HG03378 (cell line): ENCODE results near the gene LCN9.

Source experiments
- ATAC-seq: cut with Tn5 transposase; IDR thresholded peaks from one replicate; pipeline ENCODE4 v1.9.1; 2021; ENCODE audit warnings: mild to moderate bottlenecking, moderate library complexity; ENCODE audit not compliant: unreplicated experiment

LCN9 gene

GRCh38 chr9:135696446-135696845, 33.3 kb downstream of the LCN9 start:
- no peak for ATAC-seq

GRCh38 chr9:135697226-135697625, 34.1 kb downstream of the LCN9 start:
- ATAC-seq, result no peak

- ATAC-seq, result no peak
Measured at GRCh38 chr9:135698236-135698635, 35.1 kb downstream of the LCN9 start.

GRCh38 chr9:135698767-135699166, 35.7 kb downstream of the LCN9 start:
- no peak for ATAC-seq

- ATAC-seq, result no peak
Measured at GRCh38 chr9:135699440-135699839, 36.3 kb downstream of the LCN9 start, which contains the start of gene SOHLH1. Gene SOHLH1, minus strand, starts transcription at chr9:135699481. Its CDS starts 14 bp downstream, at chr9:135699467.

GRCh38 chr9:135700525-135700924, 37.4 kb downstream of the LCN9 start:
- no peak for ATAC-seq

- no peak for ATAC-seq
Measured at GRCh38 chr9:135701067-135701958, 38.2 kb downstream of the LCN9 start.

- ATAC-seq, result no peak
Measured at GRCh38 chr9:135701959-135702721, 39.0 kb downstream of the LCN9 start, which contains the start of gene KCNT1. Gene KCNT1, plus strand, starts transcription at chr9:135702185. Its CDS starts 74 bp downstream, at chr9:135702259.

GRCh38 chr9:135703726-135704125, 40.6 kb downstream of the LCN9 start:
- ATAC-seq, result no peak

- ATAC-seq, result no peak
Measured at GRCh38 chr9:135704483-135704882, 41.4 kb downstream of the LCN9 start.

- no peak for ATAC-seq
Measured at GRCh38 chr9:135705376-135705775, 42.3 kb downstream of the LCN9 start.

- no peak for ATAC-seq
Measured at GRCh38 chr9:135706288-135706687, 43.2 kb downstream of the LCN9 start.

- ATAC-seq, result no peak
Measured at GRCh38 chr9:135707252-135708138, 44.4 kb downstream of the LCN9 start.

- ATAC-seq, result no peak
Measured at GRCh38 chr9:135708164-135708563, 45.1 kb downstream of the LCN9 start.

GRCh38 chr9:135711391-135711790, 48.3 kb downstream of the LCN9 start:
- ATAC-seq, result no peak

GRCh38 chr9:135711881-135712280, 48.8 kb downstream of the LCN9 start:
- ATAC-seq, result no peak

GRCh38 chr9:135712613-135713295, 49.6 kb downstream of the LCN9 start:
- ATAC-seq, result no peak

GRCh38 chr9:135714242-135715055, 51.3 kb downstream of the LCN9 start:
- ATAC-seq, result no peak

GRCh38 chr9:135715056-135715595, 52.0 kb downstream of the LCN9 start:
- no peak for ATAC-seq
